HG03469 (cell line): ENCODE results near the gene ATP2A1.
"Not testable (repeated sequence)": the region's sequence is repeated elsewhere in the genome, so short reads cannot be mapped to it uniquely, and the experiment has no call there.

Experiments
- ATAC-seq: cut with Tn5 transposase; IDR thresholded peaks from one replicate; pipeline ENCODE4 v1.9.1; 2021; ENCODE audit warnings: mild to moderate bottlenecking, moderate library complexity, moderate number of reproducible peaks; ENCODE audit not compliant: unreplicated experiment

Gene ATP2A1

GRCh38 chr16:28858421-28858820 is 19.9 kb upstream of the ATP2A1 start:
- no peak for ATAC-seq

GRCh38 chr16:28859326-28859725 is 19.0 kb upstream of the ATP2A1 start:
- no peak for ATAC-seq

- ATAC-seq = no peak
Observed at GRCh38 chr16:28863929-28864793, 14.1 kb upstream of the ATP2A1 start.

GRCh38 chr16:28865001-28865688 is 13.1 kb upstream of the ATP2A1 start:
- no peak for ATAC-seq

GRCh38 chr16:28865722-28866453 is 12.4 kb upstream of the ATP2A1 start:
- ATAC-seq = no peak

GRCh38 chr16:28866454-28866804 is 11.9 kb upstream of the ATP2A1 start:
- ATAC-seq = no peak

- ATAC-seq = no peak
Observed at GRCh38 chr16:28867241-28867640, 11.0 kb upstream of the ATP2A1 start.

GRCh38 chr16:28867646-28868045 is 10.6 kb upstream of the ATP2A1 start:
- not testable (repeated sequence) for ATAC-seq

- ATAC-seq = no peak
Observed at GRCh38 chr16:28869201-28869600, 9.1 kb upstream of the ATP2A1 start.

GRCh38 chr16:28872952-28873351 is 5.3 kb upstream of the ATP2A1 start:
- ATAC-seq = no peak

- ATAC-seq = no peak
Observed at GRCh38 chr16:28873543-28874201, 4.6 kb upstream of the ATP2A1 start.

GRCh38 chr16:28874406-28874805 is 3.9 kb upstream of the ATP2A1 start:
- ATAC-seq = no peak

- ATAC-seq = no peak
Observed at GRCh38 chr16:28875134-28876018, 2.9 kb upstream of the ATP2A1 start.

- no peak for ATAC-seq
Observed at GRCh38 chr16:28876019-28876659, 2.1 kb upstream of the ATP2A1 start.

GRCh38 chr16:28876973-28877654 is 1.2 kb upstream of the ATP2A1 start:
- no peak for ATAC-seq

- no peak for ATAC-seq
Observed at GRCh38 chr16:28877655-28878000, 660 bp upstream of the ATP2A1 start.

- peak; percentile 13 for ATAC-seq
Observed at GRCh38 chr16:28879261-28879840, 1.1 kb downstream of the ATP2A1 start.

- peak; percentile 68 for ATAC-seq
Observed at GRCh38 chr16:28879841-28880588, 1.7 kb downstream of the ATP2A1 start.
